Esophagus squamous epithelium (tissue), 5 donors: ENCODE measurements around the gene ITM2C. TPM values are rescaled to one million over a fixed set of nuclear protein-coding genes. Genes with fewer than 3 reads are reported as not detected.
A peak's percentile ranks its signal among the peaks of the same experiment; 100 is the strongest.

Source experiments
- DNase-seq: peaks from one replicate; lab custom pipeline; 2025; lab: John Stamatoyannopoulos, UW
- H3K27ac ChIP-seq, 4 donors: fragments of 200-600 bp; sonication (generic); one replicate each; pipeline ENCODE4 v1.5.1; 2016 to 2019; ENCODE audit warnings: mild to moderate bottlenecking in 1 of 4
- H3K27me3 ChIP-seq, 4 donors: fragments of 200-600 bp; sonication (generic); 1 replicate in 3 of 4; 2 replicates in 1 of 4; pipeline versions ENCODE4 v1.5.1 to v1.6.0; 2017 to 2021; ENCODE audit warnings: antibody characterized with exemption in 1 of 4
- H3K36me3 ChIP-seq, 3 donors: fragments of 200-600 bp; sonication (generic); one replicate each; pipeline ENCODE4 v1.5.1; 2016 to 2019
- H3K4me1 ChIP-seq, 3 donors: fragments of 200-600 bp; sonication (generic); one replicate each; pipeline ENCODE4 v1.5.1; 2017 to 2019
- H3K4me3 ChIP-seq, 4 donors: fragments of 200-600 bp; sonication (generic); 1 replicate in 3 of 4; 2 replicates in 1 of 4; pipeline ENCODE4 v1.5.1; 2016 to 2019; ENCODE audit warnings: mild to moderate bottlenecking in 2 of 4, moderate library complexity in 1 of 4
- H3K9me3 ChIP-seq, 3 donors: fragments of 200-600 bp; sonication (generic); one replicate each; pipeline ENCODE4 v1.5.1; 2016 to 2019
- POLR2A ChIP-seq, 4 donors: fragments of 450-650 bp; IDR thresholded peaks; one replicate each; pipeline ENCODE4 v1.6.1; 2017; ENCODE audit warnings: antibody characterized with exemption in 4 of 4, mild to moderate bottlenecking in 4 of 4, moderate library complexity in 3 of 4
- WGBS, 2 donors: methylation state at CpG; one replicate each; pipeline ENCODE4 v1.1.5; 2018; 5-methylcytosine and 5-hydroxymethylcytosine counted together
- intact Hi-C: fragments of 100-400 bp; cut with DNase I; formaldehyde crosslinking; loops from one replicate; pipeline ENCODE4 v1.15.0; 2022
- total RNA-seq, 4 donors: library from RNA; depleted of rRNA; stranded (reverse); fragments of >200 nt; gene quantifications; one replicate each; pipeline ENCODE4 v1.1.0, GENCODE V29; 2016
- TF ChIP-seq, protein P1 (sequence below), 6 experiments: fragments of 450-650 bp in 4 of 6; fragments of 200-600 bp in 2 of 6; sonication (generic) in 2 of 6; IDR thresholded peaks; one replicate each; pipeline ENCODE4 v1.5.1; 2016 to 2019; ENCODE audit warnings: antibody characterized with exemption in 6 of 6, mild to moderate bottlenecking in 4 of 6, moderate library complexity in 4 of 6
- donor health status: DM: yes; HTN: yes; CAD: no.

Gene ITM2C
- total RNA-seq, 4 donors from 2014 or later: 3.8 to 31.9 (median 10.3) TPM

DNA sequence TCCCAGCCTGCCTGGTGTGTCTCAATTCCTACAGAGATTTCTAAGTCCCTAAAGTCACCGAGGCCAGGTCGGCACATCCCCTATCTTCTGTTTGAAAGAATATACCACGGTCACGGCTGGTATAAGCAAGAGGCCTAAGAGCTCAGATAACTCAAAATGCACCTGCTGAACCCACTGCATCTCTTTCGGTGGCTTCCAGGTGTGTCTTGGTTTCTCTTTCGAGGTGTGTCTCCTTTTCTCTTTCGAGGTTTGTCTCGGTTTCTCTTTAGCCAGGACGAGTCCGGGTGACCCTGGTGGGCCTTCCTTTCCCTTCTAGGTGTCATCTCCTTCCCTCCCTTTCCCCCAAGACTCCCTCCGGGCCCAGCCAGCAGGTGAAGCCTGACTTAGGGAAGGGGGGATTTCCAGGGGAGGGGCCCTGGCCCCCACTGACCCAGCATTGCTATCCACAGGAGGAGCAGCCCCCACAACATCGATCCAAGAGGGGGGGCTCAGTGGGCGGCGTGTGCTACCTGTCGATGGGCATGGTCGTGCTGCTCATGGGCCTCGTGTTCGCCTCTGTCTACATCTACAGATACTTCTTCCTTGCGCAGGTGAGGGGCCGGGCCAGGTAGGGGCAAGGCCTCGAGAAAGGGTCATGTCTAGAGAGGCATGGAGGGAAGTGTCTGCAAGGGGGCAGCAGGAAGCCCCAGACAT lies 8.4 kb downstream of the ITM2C start:
- WGBS, 2 donors: 73 to 89% methylated on average over 16 to 17 of the region's 21 CpGs
- TF ChIP-seq POLR2A (IDR thresholded peaks at IDR 0.05): no peak
- TF ChIP-seq, protein P1, sequence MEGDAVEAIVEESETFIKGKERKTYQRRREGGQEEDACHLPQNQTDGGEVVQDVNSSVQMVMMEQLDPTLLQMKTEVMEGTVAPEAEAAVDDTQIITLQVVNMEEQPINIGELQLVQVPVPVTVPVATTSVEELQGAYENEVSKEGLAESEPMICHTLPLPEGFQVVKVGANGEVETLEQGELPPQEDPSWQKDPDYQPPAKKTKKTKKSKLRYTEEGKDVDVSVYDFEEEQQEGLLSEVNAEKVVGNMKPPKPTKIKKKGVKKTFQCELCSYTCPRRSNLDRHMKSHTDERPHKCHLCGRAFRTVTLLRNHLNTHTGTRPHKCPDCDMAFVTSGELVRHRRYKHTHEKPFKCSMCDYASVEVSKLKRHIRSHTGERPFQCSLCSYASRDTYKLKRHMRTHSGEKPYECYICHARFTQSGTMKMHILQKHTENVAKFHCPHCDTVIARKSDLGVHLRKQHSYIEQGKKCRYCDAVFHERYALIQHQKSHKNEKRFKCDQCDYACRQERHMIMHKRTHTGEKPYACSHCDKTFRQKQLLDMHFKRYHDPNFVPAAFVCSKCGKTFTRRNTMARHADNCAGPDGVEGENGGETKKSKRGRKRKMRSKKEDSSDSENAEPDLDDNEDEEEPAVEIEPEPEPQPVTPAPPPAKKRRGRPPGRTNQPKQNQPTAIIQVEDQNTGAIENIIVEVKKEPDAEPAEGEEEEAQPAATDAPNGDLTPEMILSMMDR (IDR thresholded peaks at IDR 0.05): no peak
- peaks cover 17 to 56% (median 18%) of the 10 kb centered on the region in 3 donors for H3K4me1 ChIP-seq
- intact Hi-C loops: no loop called here
- H3K27me3 ChIP-seq: no peaks in the 10 kb centered on the region
- H3K27ac ChIP-seq: peak overlapping the region in 3 of 4 donors; percentile 69 to 75 (median 74)
- no peak for DNase-seq
- H3K9me3 ChIP-seq: no peaks in the 10 kb centered on the region
- H3K36me3 ChIP-seq: peaks cover 0 to 28% (median 0%) of the 10 kb centered on the region in 3 donors
- no peak overlapping the region for H3K4me3 ChIP-seq

DNA sequence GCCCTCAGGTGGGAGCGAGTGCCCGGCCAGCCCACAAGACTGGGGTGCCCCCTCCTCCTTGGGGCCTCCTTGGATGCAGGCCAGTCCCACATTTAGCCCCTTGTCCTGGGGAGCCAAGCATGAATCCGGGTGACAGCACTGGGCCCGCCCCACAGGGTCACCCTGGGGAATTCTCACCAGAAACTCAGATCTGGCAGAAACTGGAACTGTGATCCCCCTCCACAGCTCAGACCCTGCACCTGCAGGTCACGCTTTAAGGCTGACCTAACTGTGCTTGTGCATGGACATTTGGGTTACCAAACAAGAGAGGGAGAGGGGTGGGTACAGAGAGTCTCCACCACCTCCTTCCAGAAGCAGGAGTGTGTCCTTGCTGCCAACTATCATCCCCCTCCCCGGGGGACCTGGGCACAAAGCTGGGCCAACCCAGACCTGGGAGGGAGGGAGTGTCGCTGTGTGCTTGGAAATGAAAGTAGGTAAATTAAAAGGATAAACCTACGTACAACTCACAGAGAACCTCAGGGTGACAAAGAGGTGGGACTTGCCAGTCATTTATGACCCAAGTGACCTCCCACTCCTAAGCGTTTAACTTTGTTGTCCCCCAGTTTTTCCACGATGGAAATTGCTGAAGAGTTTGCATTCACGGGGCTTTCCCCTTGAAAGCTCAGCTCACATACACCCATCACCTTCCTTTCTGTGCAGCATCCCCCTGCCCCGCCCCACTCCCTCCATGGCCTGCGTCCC lies 9.1 kb downstream of the ITM2C start:
- intact Hi-C loops: no loop called here
- TF ChIP-seq, protein P1 (IDR thresholded peaks at IDR 0.05): no peak
- no peak for TF ChIP-seq POLR2A (IDR thresholded peaks at IDR 0.05)
- no peaks in the 10 kb centered on the region for H3K27me3 ChIP-seq
- no peaks in the 10 kb centered on the region for H3K9me3 ChIP-seq
- H3K27ac ChIP-seq: peak overlapping the region in 2 of 4 donors; percentile 44 to 75
- H3K36me3 ChIP-seq: peaks cover 0 to 29% (median 0%) of the 10 kb centered on the region in 3 donors
- no peak overlapping the region for H3K4me3 ChIP-seq
- peaks cover 13 to 48% (median 17%) of the 10 kb centered on the region in 3 donors for H3K4me1 ChIP-seq
- DNase-seq: no peak
- WGBS, 2 donors: 67 to 77% methylated on average over 8 to 9 of the region's 13 CpGs

DNA sequence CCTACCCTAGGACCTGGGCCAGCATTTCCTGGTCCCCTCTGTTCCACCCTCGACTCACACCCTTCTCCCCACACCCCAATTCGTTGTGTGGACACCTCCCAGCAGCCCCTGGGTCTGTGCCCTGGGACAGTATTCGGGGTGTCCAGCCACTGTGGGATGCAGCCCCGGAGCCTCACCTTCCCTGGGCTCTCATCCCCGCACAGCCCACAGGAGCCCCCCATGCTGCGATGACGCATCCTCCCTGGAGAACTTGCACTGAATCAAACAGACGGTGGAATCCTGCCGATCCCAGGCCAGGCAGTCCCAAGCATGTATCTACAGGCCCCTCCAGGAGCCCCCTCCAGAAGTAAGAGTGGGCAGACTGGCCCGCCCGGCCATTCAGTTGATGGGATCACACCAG lies 9.7 kb downstream of the ITM2C start:
- no peak for TF ChIP-seq POLR2A (IDR thresholded peaks at IDR 0.05)
- peaks cover 0 to 29% (median 0%) of the 10 kb centered on the region in 3 donors for H3K36me3 ChIP-seq
- WGBS, 2 donors: 50 to 78% methylated on average over 1 to 7 of the region's 11 CpGs
- no peak overlapping the region for H3K4me3 ChIP-seq
- H3K9me3 ChIP-seq: no peaks in the 10 kb centered on the region
- no peaks in the 10 kb centered on the region for H3K27me3 ChIP-seq
- peak overlapping the region in 1 of 4 donors; percentile 75 for H3K27ac ChIP-seq
- intact Hi-C loops: no loop called here
- no peak for DNase-seq
- H3K4me1 ChIP-seq: peaks cover 13 to 42% (median 17%) of the 10 kb centered on the region in 3 donors

DNA sequence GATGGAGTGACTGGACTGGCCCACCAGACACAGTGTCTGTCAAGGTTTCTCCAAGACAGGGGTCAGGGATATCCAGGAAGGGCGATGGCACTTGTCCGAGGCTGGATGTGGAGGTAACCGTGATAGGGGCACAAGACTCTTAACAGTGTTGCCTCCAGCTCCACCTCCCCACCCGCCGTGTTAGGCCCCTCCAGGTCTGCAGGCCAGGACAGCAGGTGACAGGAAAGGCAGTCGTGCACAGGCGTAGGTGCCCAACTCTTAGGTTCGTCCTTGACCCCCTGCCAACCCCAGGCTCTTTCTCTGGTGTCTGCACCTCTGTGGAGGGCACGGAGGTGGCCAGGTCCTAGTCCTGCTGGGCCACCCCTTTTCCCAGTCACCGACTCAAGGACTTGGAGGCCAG lies 10.1 kb downstream of the ITM2C start:
- no peak overlapping the region for H3K27ac ChIP-seq
- no peak for TF ChIP-seq POLR2A (IDR thresholded peaks at IDR 0.05)
- TF ChIP-seq, protein P1 (IDR thresholded peaks at IDR 0.05): no peak
- no peak overlapping the region for H3K4me3 ChIP-seq
- peaks cover 13 to 38% (median 17%) of the 10 kb centered on the region in 3 donors for H3K4me1 ChIP-seq
- peaks cover 0 to 29% (median 0%) of the 10 kb centered on the region in 3 donors for H3K36me3 ChIP-seq
- WGBS, 2 donors: 83 to 95% methylated on average over 1 to 4 of the region's 10 CpGs
- H3K9me3 ChIP-seq: no peaks in the 10 kb centered on the region
- DNase-seq: no peak
- no peaks in the 10 kb centered on the region for H3K27me3 ChIP-seq
- intact Hi-C loops: no loop called here

DNA sequence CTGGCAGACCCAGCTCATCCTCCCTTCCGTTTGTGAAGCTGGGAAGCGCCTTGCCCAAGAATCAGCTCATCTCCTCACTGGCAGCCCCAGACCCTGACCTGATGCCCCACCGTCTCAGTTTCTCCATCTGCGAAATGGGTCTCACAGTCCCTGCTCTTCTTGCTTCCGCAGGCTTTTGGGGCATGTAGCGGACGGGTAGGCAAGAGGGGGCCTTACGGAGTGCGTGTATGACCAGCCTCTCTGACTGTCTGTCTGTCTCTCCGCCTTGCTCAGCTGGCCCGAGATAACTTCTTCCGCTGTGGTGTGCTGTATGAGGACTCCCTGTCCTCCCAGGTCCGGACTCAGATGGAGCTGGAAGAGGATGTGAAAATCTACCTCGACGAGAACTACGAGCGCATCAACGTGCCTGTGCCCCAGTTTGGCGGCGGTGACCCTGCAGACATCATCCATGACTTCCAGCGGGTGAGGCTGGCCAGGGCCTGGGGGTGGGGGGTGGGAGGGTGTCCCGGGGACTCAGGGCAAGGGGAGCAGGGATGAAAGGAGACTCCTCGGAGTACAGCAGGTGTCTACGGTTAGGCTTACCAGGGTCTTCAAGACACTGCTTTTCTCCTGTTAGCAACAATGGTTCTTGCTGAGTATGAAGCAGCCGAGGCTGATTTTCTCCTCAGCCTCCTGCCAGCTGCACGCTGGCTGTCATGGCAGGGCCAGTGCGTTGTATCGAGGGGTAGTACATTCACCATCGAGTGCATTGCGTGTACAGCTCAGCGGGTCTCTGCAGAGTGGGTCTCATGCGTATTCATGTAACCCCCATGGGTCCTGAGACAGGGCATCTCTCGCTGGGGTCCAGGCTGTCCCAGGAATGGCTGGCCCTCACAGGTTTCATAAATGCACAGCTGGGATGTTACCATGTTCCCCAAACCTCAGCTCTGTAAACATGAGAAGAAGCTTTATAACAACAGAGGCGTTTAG lies 10.9 kb downstream of the ITM2C start:
- Histone ChIP-seq H3K4me1 (peaks cover 8 to 30% (median 11%) of the 10 kb centered on the region in 3 donors), H3K36me3 (peaks cover 0 to 29% (median 0%) of the 10 kb centered on the region in 3 donors), H3K9me3 (no peaks in the 10 kb centered on the region), H3K27me3 (no peaks in the 10 kb centered on the region), H3K27ac (no peak overlapping the region), H3K4me3 (no peak overlapping the region)
- intact Hi-C loops: no loop called here
- 90% methylated on average over 20 to 21 of the region's 34 CpGs for WGBS, 2 donors
- no peak for TF ChIP-seq POLR2A (IDR thresholded peaks at IDR 0.05)
- TF ChIP-seq, protein P1 (IDR thresholded peaks at IDR 0.05): no peak
- no peak for DNase-seq
